Astrocyte of the spinal cord (primary cell): Measurements from ENCODE around the gene DNAJB13.

Experiments
- DNase-seq: peaks from one replicate; pipeline ENCODE4 v3.0.0; 2011; ENCODE audit warnings: low read depth, low spot score
- H3K4me3 ChIP-seq: 2 replicates; pipeline ENCODE4 v1.5.1; 2011; ENCODE audit warnings: low read depth, mild to moderate bottlenecking, low read length, moderate library complexity
- CTCF ChIP-seq: IDR thresholded peaks from 2 replicates; pipeline ENCODE4 v1.5.1; 2012; ENCODE audit warnings: low read depth, mild to moderate bottlenecking, low read length, inconsistent platforms
- in situ Hi-C: cut with HindIII; loops from 2 replicates; pipeline ENCODE4 v1.10.0; 2017; ENCODE audit warnings: low sequenced_read_pairs

DNAJB13 gene

DNA sequence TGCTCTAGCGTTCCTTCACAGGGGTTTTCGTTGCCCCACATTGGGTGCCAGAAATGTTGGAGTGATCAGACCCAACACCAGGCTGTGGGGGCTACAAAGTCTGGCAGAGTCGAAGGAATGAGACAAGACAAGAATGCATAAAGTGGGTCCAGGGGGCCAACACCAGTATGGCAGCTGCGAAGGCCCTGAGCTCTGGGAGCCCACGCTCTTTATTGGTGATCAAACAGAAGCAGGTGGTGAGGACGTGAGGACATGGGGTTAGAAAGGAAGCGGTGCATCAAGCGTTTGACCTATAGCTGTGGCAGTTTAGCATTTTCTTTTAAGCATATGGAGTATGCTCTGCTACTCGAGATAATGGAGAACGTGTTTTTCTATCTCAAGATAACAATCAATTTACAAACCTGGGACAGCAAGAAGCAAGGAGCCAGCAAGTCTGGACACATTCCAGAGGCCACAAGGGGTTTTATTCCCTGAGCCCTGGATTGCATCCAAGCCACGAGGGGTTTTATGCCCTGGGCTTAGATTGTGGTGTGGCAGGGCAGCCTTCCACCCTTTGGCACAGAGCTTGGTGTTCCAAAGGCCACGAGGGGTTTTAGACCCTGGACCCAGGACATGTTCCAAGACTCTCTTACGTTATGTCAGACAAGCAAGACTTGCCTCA is 3.9 kb upstream of the DNAJB13 start:
- in situ Hi-C loops: no loop called here
- no peak for TF ChIP-seq CTCF
- no peak overlapping the region for H3K4me3 ChIP-seq
- DNase-seq: no peak

DNA sequence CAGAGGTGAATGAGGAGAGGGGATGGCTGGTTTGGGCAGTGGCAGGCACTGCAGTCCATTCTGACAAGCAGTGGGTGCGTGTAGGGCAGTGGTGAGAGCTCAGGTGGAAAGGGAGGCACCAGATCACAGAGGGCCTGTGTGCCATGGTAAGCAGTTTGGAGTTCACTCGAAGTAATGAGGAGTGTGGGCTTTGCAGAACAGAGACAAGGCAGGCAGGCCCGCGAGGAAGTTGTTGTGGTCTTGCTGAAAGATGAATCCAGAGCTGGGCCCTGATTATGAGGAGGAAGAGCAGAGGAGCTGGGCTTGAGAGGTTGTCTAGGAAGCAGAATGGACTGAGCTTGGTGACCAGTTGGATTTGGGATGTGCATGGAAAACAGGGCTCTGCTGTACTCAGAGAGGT is 1.6 kb upstream of the DNAJB13 start:
- no peak overlapping the region for H3K4me3 ChIP-seq
- TF ChIP-seq CTCF: no peak
- in situ Hi-C loops: no loop called here
- DNase-seq: no peak

- in situ Hi-C loops: no loop called here
- no peak for TF ChIP-seq CTCF
- no peak overlapping the region for H3K4me3 ChIP-seq
- DNase-seq: no peak
These were observed 914 bp upstream of the DNAJB13 start for GRCh38 chr11:73949912-73950311.

GRCh38 chr11:73951797-73952196 is 971 bp downstream of the DNAJB13 start:
- no peak overlapping the region for H3K4me3 ChIP-seq
- DNase-seq: no peak
- no peak for TF ChIP-seq CTCF
- in situ Hi-C loops: no loop called here

GRCh38 chr11:73956876-73957653 is 6.2 kb downstream of the DNAJB13 start:
- TF ChIP-seq CTCF: no peak
- H3K4me3 ChIP-seq: no peak overlapping the region
- no peak for DNase-seq
- in situ Hi-C loops: no loop called here

- no peak for DNase-seq
- no peak for TF ChIP-seq CTCF
- in situ Hi-C loops: no loop called here
- no peak overlapping the region for H3K4me3 ChIP-seq
These were observed 7.0 kb downstream of the DNAJB13 start for GRCh38 chr11:73957654-73958361.
